K562 (cell line): Measurements from ENCODE around the gene C1RL. TPM values are rescaled to one million over a fixed set of nuclear protein-coding genes. Genes with fewer than 3 reads are reported as not detected.

Experiments
- ATAC-seq: fragments of 200-7000 bp; cut with Tn5 transposase; 3 replicates; pipeline ENCODE4 v1.9.1; 2020; ENCODE audit warnings: moderate library complexity
- BruUV-seq: library from RNA; stranded (reverse); fragments of 400-500 nt; replicated peaks from 2 replicates; lab custom pipeline; 2021; lab: Mats Ljungman, UMichigan
- CTCF ChIA-PET: fragments of 300-600 bp; formaldehyde crosslinking; extraction: SDS; loops from one replicate; lab custom pipeline; 2021; ENCODE audit warnings: low intra/inter-chr PET ratio; lab: Yijun Ruan, JAX
- POLR2A ChIA-PET: fragments of 300-600, 350-650 bp; sonication (Branson Sonifier 250); formaldehyde crosslinking; extraction: SDS; loops from one replicate; lab custom pipeline; 2021; ENCODE audit warnings: antibody characterized with exemption, inconsistent platforms; lab: Yijun Ruan, JAX
- DNase-seq, 4 experiments: peaks; one replicate each; pipeline versions ENCODE4 v3.0.0 to v3.0.0-alpha.2; 2011 to 2018; ENCODE audit warnings: low spot score in 3 of 4, mixed read lengths in 3 of 4; ENCODE audit errors: extremely low read depth in 1 of 4
- FAIRE-seq: peaks from 2 replicates; lab custom pipeline; 2011; peaks lifted over from hg19 to GRCh38; lab: Jason Lieb, UNC
- H2AFZ ChIP-seq: 2 replicates; pipeline ENCODE4 v1.6.0; 2011; ENCODE audit warnings: low read depth, low read length, control low read depth, inconsistent platforms
- H3K27ac ChIP-seq: fragments of 200-600 bp; 3 replicates; pipeline ENCODE4 v1.8.0; 2011; ENCODE audit warnings: low read depth, mild to moderate bottlenecking, control low read depth, inconsistent platforms, low read length, moderate library complexity, mixed read lengths; ENCODE audit errors: extremely low read depth
- H3K27me3 ChIP-seq, 2 experiments: fragments of 300-600 bp in 1 of 2; 2 replicates in 1 of 2; 3 replicates in 1 of 2; pipeline versions ENCODE4 v1.6.0 to v1.8.0; 2011; ENCODE audit warnings: inconsistent platforms in 2 of 2, low read length in 2 of 2, mild to moderate bottlenecking in 1 of 2, mixed read lengths in 1 of 2, moderate library complexity in 1 of 2; ENCODE audit not compliant: control insufficient read depth in 2 of 2, insufficient read depth in 2 of 2
- H3K36me3 ChIP-seq: fragments of 300-600 bp; 3 replicates; pipeline ENCODE4 v1.8.0; 2011; ENCODE audit warnings: mild to moderate bottlenecking, low read length, inconsistent platforms; ENCODE audit not compliant: control insufficient read depth, insufficient read depth
- H3K4me1 ChIP-seq, 2 experiments: fragments of 200-600 bp in 1 of 2; replicated peaks in 1 of 2; 2 replicates in 1 of 2; 3 replicates in 1 of 2; pipeline versions ENCODE4 v1.5.1 to v1.8.0; 2011; ENCODE audit warnings: inconsistent platforms in 2 of 2, low read length in 2 of 2, mild to moderate bottlenecking in 1 of 2, mixed read lengths in 1 of 2, moderate library complexity in 1 of 2; ENCODE audit not compliant: control insufficient read depth in 2 of 2, insufficient read depth in 2 of 2
- H3K4me2 ChIP-seq: 2 replicates; pipeline ENCODE4 v1.6.1; 2011; ENCODE audit warnings: low read length, control low read depth, inconsistent platforms, mixed read lengths; ENCODE audit not compliant: insufficient read depth
- H3K4me3 ChIP-seq: fragments of 200-600 bp; sonication (generic), shearing (Covaris generic); 2 replicates; pipeline ENCODE4 v1.5.1; 2016; ENCODE audit warnings: control low read depth, inconsistent platforms
- H3K79me2 ChIP-seq: fragments of 200-600 bp; 3 replicates; pipeline ENCODE4 v1.8.0; 2011; ENCODE audit warnings: low read length, inconsistent platforms; ENCODE audit not compliant: control insufficient read depth, insufficient read depth
- H3K9ac ChIP-seq, 2 experiments: 2 replicates each; pipeline versions ENCODE4 v1.6.0 to v1.6.1; 2011; ENCODE audit warnings: low read depth in 2 of 2, low read length in 2 of 2, control low read depth in 1 of 2, inconsistent platforms in 1 of 2, mild to moderate bottlenecking in 1 of 2, mixed read lengths in 1 of 2; ENCODE audit not compliant: insufficient read depth in 1 of 2
- H3K9me1 ChIP-seq: one replicate; pipeline ENCODE4 v1.6.0; 2011; ENCODE audit warnings: inconsistent platforms, mild to moderate bottlenecking, low read length, moderate library complexity; ENCODE audit not compliant: control insufficient read depth, insufficient read depth
- H3K9me3 ChIP-seq: replicated peaks from 2 replicates; pipeline ENCODE4 v1.5.1; 2011; ENCODE audit warnings: low read depth, low read length, inconsistent platforms; ENCODE audit not compliant: control insufficient read depth, insufficient read depth
- H4K20me1 ChIP-seq: replicated peaks from 2 replicates; pipeline ENCODE4 v1.6.1; 2011; ENCODE audit warnings: low read length, inconsistent platforms, mixed read lengths; ENCODE audit not compliant: control insufficient read depth, insufficient read depth
- CEBPG ChIP-seq, 3 experiments: fragments of 200-800 bp in 1 of 3; sonication (Bioruptor generic) in 1 of 3; sonication (generic) in 1 of 3; formaldehyde crosslinking in 1 of 3; IDR thresholded peaks in 2 of 3; conservative IDR thresholded peaks in 1 of 3; 2 replicates each; pipeline versions ENCODE4 v1.6.1 to v1.8.0; 2016 to 2022; ENCODE audit warnings: missing compliant biosample characterization in 2 of 3, missing genetic modification characterization in 2 of 3, mild to moderate bottlenecking in 1 of 3, missing genetic modification reagents in 1 of 3
- PKNOX1 ChIP-seq: fragments of 450-650 bp; IDR thresholded peaks from 2 replicates; pipeline ENCODE4 v1.6.1; 2016
- WGBS: fragments of 100-300 bp; shearing (Covaris generic); methylation state at CpG from one replicate; pipeline ENCODE4 v1.1.6; 2016; ENCODE audit warnings: low coverage, mixed read lengths; ENCODE audit not compliant: insufficient coverage; ENCODE audit errors: missing lambda C conversion rate; 5-methylcytosine and 5-hydroxymethylcytosine counted together
- in situ Hi-C: fragments of 300-500 bp; cut with MboI; formaldehyde crosslinking; loops from 4 replicates; pipeline ENCODE4 v1.15.0; 2018; ENCODE audit warnings: inconsistent platforms, mixed read lengths
- intact Hi-C: fragments of 100-400 bp; cut with micrococcal nuclease; formaldehyde crosslinking; loops from 2 replicates; pipeline ENCODE4 v1.14.2; 2022
- polyA plus RNA-seq, 8 experiments: library from polyadenylated mRNA; depleted of rRNA in 4 of 8; stranded (reverse) in 5 of 8; unstranded in 3 of 8; fragments of >200 nt; fragmentation: Nextera tagmentation in 2 of 8; fragmentation: Illumina TruSeq in 1 of 8; extraction: Ambion mirVana in 2 of 8; extraction: Trizol in 1 of 8; gene quantifications; 2 replicates each; pipeline versions ENCODE4 v1.2.1 to v1.2.3, GENCODE V29; 2011 to 2014; ENCODE audit warnings: inconsistent platforms in 1 of 8, missing spikeins in 1 of 8
- total RNA-seq, 7 experiments: library from RNA; depleted of rRNA in 6 of 7; stranded (reverse); fragments of >200 nt in 6 of 7; fragmentation: Illumina TruSeq in 2 of 7; extraction: Trizol in 2 of 7; gene quantifications; 2 replicates each; pipeline versions ENCODE4 v1.2.1 to v1.2.3, GENCODE V29; 2011 to 2021; ENCODE audit warnings: low replicate concordance in 1 of 7

The C1RL gene
- total and polyA plus RNA-seq, 9 of the 15 experiments (the other 6 are each of a cell fraction or from before 2014, with no cell fraction given) = 1.4 to 10.7 (median 8.0) TPM

DNA sequence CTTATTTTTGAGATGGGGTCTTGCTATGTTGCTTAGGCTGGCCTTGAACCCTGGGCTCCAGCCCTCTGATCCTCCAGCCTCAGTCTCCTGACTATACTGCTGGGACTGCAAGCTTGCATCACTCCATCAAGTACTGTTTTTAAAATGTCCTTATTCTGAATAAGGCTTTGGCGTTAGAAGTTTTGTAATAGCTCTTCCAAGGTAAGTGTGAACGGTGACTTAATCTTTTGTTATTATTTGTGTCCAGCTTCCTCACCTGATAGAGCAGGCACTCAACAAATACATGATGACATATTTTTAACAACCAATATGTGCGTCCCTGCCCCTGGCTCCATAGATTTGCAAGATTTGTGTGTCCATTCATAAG is 1.4 kb downstream of the C1RL start:
- H3K36me3 ChIP-seq = peaks cover 25% of the 10 kb centered on the region; the same call in 2 of the 3 replicates
- no peak; the same call in 2 of the 3 replicates for ATAC-seq
- POLR2A ChIA-PET = interaction anchor here (0.5 to 3.3 kb wide), 12 partner anchors 12 to 474 kb away, joined by 3 to 23 read pairs (median 4); partner anchors contain the start of genes C12orf57 and RNU7-1

More for the DNA sequence above, 1.4 kb downstream of the C1RL start:
- CTCF ChIA-PET = interaction anchor here (3.3 kb wide), 1 partner anchor 47 kb away, joined by 25 read pairs; the partner anchor contains the start of gene C1S
- H3K9me1 ChIP-seq = no peaks in the 10 kb centered on the region
- 6% methylated on average over 3 of the region's 3 CpGs for WGBS
- in situ Hi-C loops (no loop called here), intact Hi-C loops (loop anchor here (2.0 kb wide), 2 partner anchors 15 to 163 kb away; partner anchors contain the start of genes C12orf57 and C1R)
- peak overlapping the region; percentile 75 for H3K4me3 ChIP-seq
- no TSS peak for BruUV-seq
- peak overlapping the region; percentile 87 to 91 for H3K9ac ChIP-seq
- H4K20me1 ChIP-seq = no peaks in the 10 kb centered on the region
- peak overlapping the region; percentile 95 for H3K4me2 ChIP-seq
- H3K27me3 ChIP-seq = no peaks in the 10 kb centered on the region
- H3K27ac ChIP-seq = peak overlapping the region; percentile 97
- peaks cover 6 to 16% of the 10 kb centered on the region in 2 experiments for H3K4me1 ChIP-seq
- no peak for DNase-seq
- TF ChIP-seq PKNOX1 (no peak), CEBPG (CRISPR knock-in tag; IDR thresholded peaks at IDR 0.05) (0 out of 2 replicates have a peak, but pooled peaks have one; percentile 39), CEBPG (tag; conservative IDR thresholded peaks at IDR 0.05 in 1 of 2, IDR thresholded peaks at IDR 0.05 in 1 of 2) (peak in 1 of 2 experiments; percentile 9; a peak in 2 of 4 replicates)
- peaks cover 3% of the 10 kb centered on the region for H3K9me3 ChIP-seq
- peak overlapping the region; percentile 85 for H2AFZ ChIP-seq
- peak; percentile 6 for FAIRE-seq
- H3K79me2 ChIP-seq = peaks cover 41% of the 10 kb centered on the region
